Measurements from ENCODE around the gene ZNF584.
A peak's percentile ranks its signal among the peaks of the same experiment; 100 is the strongest.

ZNF584 gene

GRCh38 chr19:58466089-58466759, 57.8 kb downstream of the ZNF584 start:
- DNase-seq (ENCODE audit: low read depth in 2 of 2) = no peak

- peak; percentile 78 to 83 for DNase-seq (ENCODE audit: low read depth in 2 of 2)
These were observed 58.5 kb downstream of the ZNF584 start, which contains the start of gene ZNF324 for GRCh38 chr19:58466760-58467589. Gene ZNF324 (plus strand): TSS chr19:58467080. CDS start chr19:58469186, 2,106 bp downstream.

Data from fibroblast of skin of left biceps (primary cell).